ENCODE data around the gene HK1. TPM values are rescaled to one million over a fixed set of nuclear protein-coding genes. Genes with fewer than 3 reads are reported as not detected.
"Not testable (repeated sequence)": the region's sequence is repeated elsewhere in the genome, so short reads cannot be mapped to it uniquely, and the experiment has no call there.

The HK1 gene
- total RNA-seq, 2 experiments from 2014 or later: 153 to 154 TPM

DNA sequence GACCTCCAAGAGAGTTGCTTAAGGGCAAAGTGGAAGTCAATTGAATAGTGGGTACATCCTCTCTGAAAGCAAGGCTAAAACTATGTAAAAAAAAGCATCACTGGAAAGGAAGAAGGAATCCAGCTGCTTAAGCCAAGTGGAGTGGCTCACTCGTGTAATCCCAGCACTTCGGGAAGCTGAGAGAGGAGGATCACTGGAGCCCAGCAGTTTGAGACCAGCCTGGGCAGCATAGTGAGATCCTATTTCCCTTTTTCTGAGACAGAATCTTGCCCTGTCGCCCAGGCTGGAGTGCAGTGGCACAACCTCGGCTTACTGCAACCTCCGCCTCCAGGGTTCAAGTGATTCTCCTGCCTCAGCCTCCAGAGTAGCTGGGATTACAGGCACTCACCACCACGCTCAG lies 6.1 kb downstream of the HK1 start:
- H3K4me1 Mint-ChIP-seq (ENCODE audit: low read depth); H3K4me3 Mint-ChIP-seq; ATAC-seq; H3K9me3 Mint-ChIP-seq (ENCODE audit: insufficient read depth); H3K27me3 Mint-ChIP-seq (ENCODE audit: low read depth); H3K27ac Mint-ChIP-seq; H3K36me3 Mint-ChIP-seq (ENCODE audit: low read depth); CTCF ChIA-PET; DNase-seq: not testable (repeated sequence)
- POLR2A ChIA-PET: interaction anchor here (0.7 kb wide), 1 partner anchor 1730 kb away, joined by 4 read pairs; no protein-coding TSS in a partner anchor

DNA sequence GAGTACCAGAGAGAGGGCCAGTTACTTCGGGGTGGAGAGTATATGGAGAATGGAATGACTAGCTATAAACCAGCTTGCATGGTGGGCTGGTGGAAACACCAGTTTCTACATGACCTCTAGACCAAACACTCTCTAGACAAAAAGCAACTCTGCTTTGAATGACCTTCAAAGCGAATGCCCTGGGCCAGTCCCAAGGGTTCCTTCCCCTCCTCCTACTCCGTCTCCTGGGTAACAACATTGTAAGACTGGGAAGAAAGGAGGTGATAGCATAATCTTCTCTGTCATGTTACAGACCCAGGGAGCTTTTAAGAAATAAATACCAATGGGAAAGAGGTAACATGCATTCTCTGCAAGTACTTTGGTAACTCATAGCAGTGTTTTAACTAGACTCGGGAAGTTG lies 7.4 kb downstream of the HK1 start:
- H3K36me3 Mint-ChIP-seq (ENCODE audit: low read depth): no peaks in the 10 kb centered on the region
- H3K27me3 Mint-ChIP-seq (ENCODE audit: low read depth): peaks cover 5% of the 10 kb centered on the region
- no peak overlapping the region for H3K27ac Mint-ChIP-seq
- ChIA-PET POLR2A (no interaction called here), CTCF (no interaction called here)
- no peak for ATAC-seq
- no peak for DNase-seq
- no peaks in the 10 kb centered on the region for H3K4me1 Mint-ChIP-seq (ENCODE audit: low read depth)
- H3K9me3 Mint-ChIP-seq (ENCODE audit: insufficient read depth): no peaks in the 10 kb centered on the region
- no peak overlapping the region for H3K4me3 Mint-ChIP-seq

DNA sequence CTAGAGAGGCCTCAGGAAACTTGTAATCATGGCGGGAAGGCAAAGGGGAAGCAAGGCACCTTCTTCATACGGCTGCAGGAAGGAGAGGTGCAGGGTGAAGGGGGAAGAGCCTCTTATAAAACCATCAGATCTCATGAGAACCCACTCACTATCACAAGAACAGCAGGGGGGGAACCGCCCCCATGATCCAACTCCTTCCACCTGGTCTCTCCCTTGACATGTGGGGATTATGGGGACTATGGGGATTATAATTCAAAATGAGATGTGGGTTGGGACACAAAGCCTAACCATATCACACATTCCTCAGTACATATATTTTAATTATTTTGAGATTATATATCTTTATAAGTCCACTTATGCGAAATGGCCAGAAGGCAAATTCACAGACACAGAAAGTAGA lies 8.9 kb downstream of the HK1 start:
- Mint-ChIP-seq H3K4me1 (ENCODE audit: low read depth) (no peaks in the 10 kb centered on the region), H3K27me3 (ENCODE audit: low read depth) (peaks cover 5% of the 10 kb centered on the region), H3K36me3 (ENCODE audit: low read depth) (no peaks in the 10 kb centered on the region), H3K9me3 (ENCODE audit: insufficient read depth) (no peaks in the 10 kb centered on the region), H3K27ac (no peak overlapping the region), H3K4me3 (no peak overlapping the region)
- POLR2A ChIA-PET: no interaction called here
- DNase-seq (no peak), ATAC-seq (no peak)
- CTCF ChIA-PET: no interaction called here

DNA sequence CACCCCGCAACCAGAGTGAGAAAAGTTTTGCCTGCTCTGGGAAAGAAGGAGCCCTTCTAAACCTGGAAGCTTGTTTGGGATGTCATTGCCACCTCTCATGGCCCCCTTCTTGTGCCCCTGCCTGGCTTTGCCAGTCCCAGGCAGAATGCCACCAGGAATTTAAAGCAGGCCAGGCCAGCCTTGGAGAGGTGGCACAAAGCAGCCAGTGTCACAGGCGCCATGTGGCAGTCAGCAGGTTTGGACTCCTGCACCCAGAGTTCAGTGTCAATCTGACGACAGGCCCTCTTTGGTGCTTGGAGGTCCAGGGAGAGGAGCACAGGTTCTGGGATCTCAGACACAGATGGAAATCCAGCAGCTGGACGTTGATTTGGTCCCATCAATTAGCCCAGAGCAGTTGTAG lies 12.7 kb downstream of the HK1 start:
- ATAC-seq: no peak
- H3K4me3 Mint-ChIP-seq: no peak overlapping the region
- no peaks in the 10 kb centered on the region for H3K36me3 Mint-ChIP-seq (ENCODE audit: low read depth)
- ChIA-PET POLR2A (no interaction called here), CTCF (interaction anchor here (1.1 kb wide), 1 partner anchor 14 kb away, joined by 3 read pairs; no protein-coding TSS in a partner anchor)
- no peak for DNase-seq
- H3K27ac Mint-ChIP-seq: no peak overlapping the region
- H3K27me3 Mint-ChIP-seq (ENCODE audit: low read depth): peaks cover 9% of the 10 kb centered on the region
- no peaks in the 10 kb centered on the region for H3K9me3 Mint-ChIP-seq (ENCODE audit: insufficient read depth)
- H3K4me1 Mint-ChIP-seq (ENCODE audit: low read depth): peaks cover 3% of the 10 kb centered on the region

DNA sequence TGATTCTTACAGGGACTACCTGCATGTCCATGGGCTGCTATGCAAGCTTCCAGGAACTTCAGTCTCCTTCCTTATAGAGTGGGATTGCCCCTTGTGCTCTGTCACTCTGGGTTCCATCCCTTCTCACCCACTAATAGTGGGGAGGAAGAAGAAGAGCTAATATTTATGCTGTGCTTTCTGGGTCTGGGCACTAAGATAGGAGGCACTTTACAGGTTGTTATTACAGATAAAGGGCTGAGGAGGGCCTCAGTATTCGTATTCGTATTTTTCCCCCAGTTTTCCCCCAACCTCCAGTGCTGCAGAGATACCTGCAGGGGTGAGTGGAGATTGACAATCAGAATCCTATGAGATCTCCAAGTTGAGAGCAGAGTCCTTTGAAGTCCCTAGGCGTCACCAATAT lies 14.2 kb downstream of the HK1 start:
- Mint-ChIP-seq H3K4me1 (ENCODE audit: low read depth) (peaks cover 3% of the 10 kb centered on the region), H3K36me3 (ENCODE audit: low read depth) (no peaks in the 10 kb centered on the region), H3K27ac (no peak overlapping the region), H3K27me3 (ENCODE audit: low read depth) (peaks cover 15% of the 10 kb centered on the region), H3K4me3 (no peak overlapping the region), H3K9me3 (ENCODE audit: insufficient read depth) (no peaks in the 10 kb centered on the region)
- ChIA-PET POLR2A (interaction anchor here (0.6 kb wide), 1 partner anchor 64 kb away, joined by 4 read pairs; no protein-coding TSS in a partner anchor), CTCF (no interaction called here)
- ATAC-seq (no peak), DNase-seq (no peak)

DNA sequence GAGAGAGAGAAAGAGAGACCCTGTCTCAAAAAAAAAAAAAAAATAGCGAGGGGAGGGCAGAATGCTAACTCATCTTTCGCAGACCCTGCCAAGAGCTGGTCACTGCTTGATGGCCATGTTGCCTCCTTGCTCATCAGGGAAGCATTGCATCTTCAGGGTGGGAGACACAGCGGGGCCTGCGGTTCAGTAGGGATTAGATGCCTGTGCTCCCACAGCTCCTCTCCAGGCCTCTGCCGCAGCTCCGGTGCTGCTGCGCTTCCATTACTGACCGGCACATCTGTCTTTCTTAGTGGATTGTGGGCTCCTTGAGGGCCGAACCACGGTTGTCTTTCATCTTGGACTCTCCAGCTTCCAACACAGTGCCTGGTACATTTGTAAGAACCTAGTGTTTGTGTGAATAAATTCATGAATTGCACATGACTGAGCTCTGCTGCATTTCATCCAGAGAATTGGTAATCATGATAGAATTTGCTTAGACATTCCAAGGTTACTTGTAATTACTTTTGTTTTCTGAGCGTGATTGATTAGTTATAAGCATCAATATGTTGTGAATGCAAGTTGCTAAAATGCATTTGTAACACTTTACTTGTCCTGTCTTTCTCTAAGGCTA lies 16.8 kb downstream of the HK1 start:
- H3K27ac Mint-ChIP-seq: no peak overlapping the region
- POLR2A ChIA-PET: no interaction called here
- CTCF ChIA-PET: no interaction called here
- H3K9me3 Mint-ChIP-seq (ENCODE audit: insufficient read depth): no peaks in the 10 kb centered on the region
- ATAC-seq: no peak
- H3K36me3 Mint-ChIP-seq (ENCODE audit: low read depth): no peaks in the 10 kb centered on the region
- H3K27me3 Mint-ChIP-seq (ENCODE audit: low read depth): peaks cover 12% of the 10 kb centered on the region
- peaks cover 3% of the 10 kb centered on the region for H3K4me1 Mint-ChIP-seq (ENCODE audit: low read depth)
- DNase-seq: no peak
- H3K4me3 Mint-ChIP-seq: no peak overlapping the region

DNA sequence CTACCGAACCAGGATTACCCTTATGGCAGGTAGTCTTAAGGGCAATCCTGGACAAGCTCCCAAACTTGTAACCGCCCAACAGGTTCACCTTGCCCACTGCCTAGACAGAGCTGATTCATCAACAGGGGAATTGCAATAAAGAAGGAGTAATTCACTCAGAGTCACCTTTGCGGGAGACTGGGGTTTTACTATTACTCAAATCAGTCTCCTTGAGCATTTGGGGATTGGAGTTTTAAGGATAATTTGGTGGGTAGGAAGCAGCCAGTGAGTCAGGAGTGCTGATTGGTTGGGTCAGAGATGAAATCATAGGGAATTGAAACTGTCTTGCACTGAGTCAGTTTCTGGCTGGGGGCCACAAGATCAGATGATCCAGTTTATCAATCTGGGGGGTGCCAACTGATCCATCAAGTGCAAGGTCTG lies 25.3 kb downstream of the HK1 start:
- ChIA-PET POLR2A (no interaction called here), CTCF (no interaction called here)
- Mint-ChIP-seq H3K27me3 (ENCODE audit: low read depth) (peaks cover 6% of the 10 kb centered on the region), H3K4me1 (ENCODE audit: low read depth) (no peaks in the 10 kb centered on the region), H3K9me3 (ENCODE audit: insufficient read depth) (no peaks in the 10 kb centered on the region), H3K27ac (no peak overlapping the region), H3K4me3 (no peak overlapping the region), H3K36me3 (ENCODE audit: low read depth) (no peaks in the 10 kb centered on the region)
- DNase-seq (no peak), ATAC-seq (no peak)

DNA sequence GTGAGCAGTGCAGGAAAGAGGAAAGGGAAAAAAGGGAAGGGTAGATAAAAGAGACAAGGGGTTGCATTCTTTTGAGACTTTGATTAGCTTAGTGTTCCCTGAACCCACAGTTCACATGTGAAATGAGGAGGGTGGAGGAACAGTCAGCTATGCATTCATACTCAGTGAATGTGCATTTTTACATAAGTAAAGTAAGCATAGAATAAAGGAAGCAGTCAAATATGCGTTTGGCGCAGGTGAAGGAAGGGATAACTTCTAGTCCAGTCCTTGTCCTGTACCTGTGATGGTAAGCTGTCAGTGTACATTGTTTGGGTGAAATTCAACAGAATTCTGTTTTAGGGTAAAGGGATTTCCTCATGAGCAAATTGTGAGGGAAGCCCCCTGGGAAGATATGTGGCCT lies 28.1 kb downstream of the HK1 start:
- ATAC-seq: no peak
- DNase-seq: no peak
- H3K4me1 Mint-ChIP-seq (ENCODE audit: low read depth): no peaks in the 10 kb centered on the region
- no peak overlapping the region for H3K4me3 Mint-ChIP-seq
- no peaks in the 10 kb centered on the region for H3K36me3 Mint-ChIP-seq (ENCODE audit: low read depth)
- CTCF ChIA-PET: no interaction called here
- POLR2A ChIA-PET: no interaction called here
- no peaks in the 10 kb centered on the region for H3K9me3 Mint-ChIP-seq (ENCODE audit: insufficient read depth)
- H3K27ac Mint-ChIP-seq: no peak overlapping the region
- peaks cover 4% of the 10 kb centered on the region for H3K27me3 Mint-ChIP-seq (ENCODE audit: low read depth)

DNA sequence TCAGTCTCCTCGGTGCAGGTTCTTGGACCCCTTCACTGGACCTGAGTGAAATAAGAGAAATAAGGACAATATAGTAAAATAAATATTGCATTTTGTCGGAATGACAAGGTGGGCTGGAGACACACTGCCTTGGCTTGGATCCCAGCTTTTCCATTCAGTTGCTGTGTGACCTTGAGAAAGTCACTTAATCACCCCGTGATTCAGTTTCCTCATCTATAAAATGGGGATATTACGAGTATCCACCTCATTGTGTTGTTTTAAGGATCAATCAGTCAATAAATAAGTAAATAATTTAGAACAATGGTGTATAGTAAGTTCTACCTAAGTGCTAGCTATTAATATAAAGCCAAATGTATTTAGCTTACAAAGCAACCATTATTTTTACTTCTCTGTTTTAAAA lies 29.1 kb downstream of the HK1 start:
- no peak for ATAC-seq
- Mint-ChIP-seq H3K4me1 (ENCODE audit: low read depth) (no peaks in the 10 kb centered on the region), H3K9me3 (ENCODE audit: insufficient read depth) (no peaks in the 10 kb centered on the region), H3K36me3 (ENCODE audit: low read depth) (no peaks in the 10 kb centered on the region), H3K27me3 (ENCODE audit: low read depth) (peaks cover 4% of the 10 kb centered on the region), H3K4me3 (no peak overlapping the region), H3K27ac (no peak overlapping the region)
- DNase-seq: no peak
- ChIA-PET CTCF (no interaction called here), POLR2A (no interaction called here)

DNA sequence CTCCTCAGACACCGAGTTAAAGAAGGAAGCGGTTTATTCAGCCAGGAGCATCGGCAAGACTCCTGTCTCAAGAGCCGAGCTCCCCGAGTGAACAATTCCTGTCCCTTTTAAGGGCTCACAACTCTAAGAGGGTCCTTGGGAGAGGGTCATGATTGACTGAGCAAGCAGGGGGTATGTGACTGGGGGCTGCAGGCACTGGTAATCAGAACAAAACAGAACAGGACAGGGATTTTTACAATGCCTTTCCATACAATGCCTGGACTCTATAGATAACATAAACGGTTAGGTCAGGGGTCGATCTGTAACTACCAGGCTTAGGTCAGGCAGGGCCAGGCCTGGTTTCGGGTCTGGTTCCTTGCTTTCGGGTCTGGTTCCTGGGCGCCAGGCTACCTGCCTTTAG lies 30.0 kb downstream of the HK1 start:
- H3K27me3 Mint-ChIP-seq (ENCODE audit: low read depth); ATAC-seq; H3K36me3 Mint-ChIP-seq (ENCODE audit: low read depth); H3K27ac Mint-ChIP-seq; H3K4me1 Mint-ChIP-seq (ENCODE audit: low read depth); H3K9me3 Mint-ChIP-seq (ENCODE audit: insufficient read depth); POLR2A ChIA-PET; CTCF ChIA-PET; H3K4me3 Mint-ChIP-seq; DNase-seq: not testable (repeated sequence)

DNA sequence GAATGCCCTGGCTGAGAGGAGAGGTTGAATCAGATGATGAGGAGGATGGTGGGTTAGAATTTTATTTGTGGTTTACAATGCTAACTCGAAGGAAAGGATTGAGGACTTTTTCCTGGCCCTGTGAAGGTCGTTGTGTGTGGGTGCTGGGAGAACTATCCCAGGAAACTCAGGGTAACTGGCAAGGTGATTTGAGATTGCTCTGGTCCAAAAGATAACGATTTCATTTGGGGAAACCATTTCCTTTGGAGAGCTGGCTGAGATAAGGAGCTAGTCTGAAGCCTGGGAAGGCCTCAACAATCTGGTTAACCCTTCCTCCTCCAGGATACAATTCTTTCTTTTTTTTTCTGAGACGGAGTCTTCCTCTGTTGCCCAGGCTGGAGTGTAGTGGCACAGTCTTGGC lies 33.0 kb downstream of the HK1 start:
- Mint-ChIP-seq H3K27ac (no peak overlapping the region), H3K4me3 (no peak overlapping the region), H3K36me3 (ENCODE audit: low read depth) (no peaks in the 10 kb centered on the region), H3K27me3 (ENCODE audit: low read depth) (no peaks in the 10 kb centered on the region), H3K4me1 (ENCODE audit: low read depth) (peaks cover 8% of the 10 kb centered on the region), H3K9me3 (ENCODE audit: insufficient read depth) (no peaks in the 10 kb centered on the region)
- ChIA-PET POLR2A (no interaction called here), CTCF (interaction anchor here (1.2 kb wide), 1 partner anchor 73 kb away, joined by 3 read pairs; no protein-coding TSS in a partner anchor)
- ATAC-seq (no peak), DNase-seq (no peak)

DNA sequence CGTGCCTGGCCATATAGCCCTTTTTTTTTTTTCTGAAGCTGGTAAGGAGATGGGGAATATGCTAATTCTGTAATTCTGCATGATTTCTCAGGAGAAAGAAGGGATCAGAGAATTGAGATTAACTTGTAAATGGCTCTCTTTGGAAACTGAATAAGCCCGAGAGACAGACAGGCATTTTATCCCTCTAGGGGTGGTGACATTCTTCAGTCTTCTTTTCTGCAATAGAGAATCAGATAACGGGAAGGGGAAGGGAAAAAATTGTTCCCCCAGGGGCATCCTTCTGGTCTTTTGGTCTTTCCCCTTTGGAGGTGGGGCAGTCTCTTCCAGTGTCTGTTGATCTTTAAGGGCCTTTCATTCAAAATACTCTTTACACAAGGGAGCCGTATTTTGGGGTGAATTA lies 34.2 kb downstream of the HK1 start:
- CTCF ChIA-PET: no interaction called here
- POLR2A ChIA-PET: no interaction called here
- no peaks in the 10 kb centered on the region for H3K9me3 Mint-ChIP-seq (ENCODE audit: insufficient read depth)

DNA sequence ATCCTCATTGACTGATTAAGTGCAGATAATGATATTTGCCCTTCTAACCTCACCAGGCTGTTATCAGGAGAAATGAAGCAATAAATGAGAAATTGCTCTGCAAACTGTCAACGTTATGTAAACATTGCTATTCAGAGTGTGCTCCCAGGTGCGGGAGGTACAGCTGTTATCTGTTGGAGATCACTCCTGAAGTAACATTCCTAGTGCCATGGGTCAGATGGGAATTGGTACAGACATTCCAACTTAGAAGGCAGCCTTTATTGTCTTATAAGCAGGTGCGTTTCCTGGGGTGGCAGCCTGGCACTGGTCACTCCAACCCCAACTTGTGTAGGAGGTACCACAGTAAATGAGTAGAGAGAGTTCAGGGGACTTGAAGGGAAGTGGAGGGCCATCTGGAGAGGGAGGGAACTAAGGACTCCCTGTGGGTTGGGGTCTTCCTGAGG lies 36.8 kb downstream of the HK1 start:
- DNase-seq (no peak), ATAC-seq (no peak)
- Mint-ChIP-seq H3K4me3 (no peak overlapping the region), H3K9me3 (ENCODE audit: insufficient read depth) (no peaks in the 10 kb centered on the region), H3K27ac (peak overlapping the region; percentile 4), H3K36me3 (ENCODE audit: low read depth) (peaks cover 10% of the 10 kb centered on the region), H3K4me1 (ENCODE audit: low read depth) (peaks cover 28% of the 10 kb centered on the region), H3K27me3 (ENCODE audit: low read depth) (no peaks in the 10 kb centered on the region)
- ChIA-PET CTCF (interaction anchor here (0.6 kb wide), 1 partner anchor 12 kb away, joined by 3 read pairs; no protein-coding TSS in a partner anchor), POLR2A (no interaction called here)

More for the DNA sequence above, 34.2 kb downstream of the HK1 start:
- Mint-ChIP-seq H3K4me3 (no peak overlapping the region), H3K4me1 (ENCODE audit: low read depth) (peaks cover 18% of the 10 kb centered on the region), H3K27ac (no peak overlapping the region), H3K27me3 (ENCODE audit: low read depth) (no peaks in the 10 kb centered on the region), H3K36me3 (ENCODE audit: low read depth) (no peaks in the 10 kb centered on the region)
- DNase-seq: no peak
- no peak for ATAC-seq
